Urinary bladder (tissue), 4 donors: ENCODE data around the gene KY. TPM values are rescaled to one million over a fixed set of nuclear protein-coding genes. Genes with fewer than 3 reads are reported as not detected.

ENCODE experiments used
- DNase-seq: peaks from one replicate; pipeline ENCODE4 v3.0.0-alpha.2; 2015; ENCODE audit errors: extremely low spot score
- H3K27ac ChIP-seq: one replicate; pipeline ENCODE4 v1.5.1; 2013; ENCODE audit warnings: low read depth, mild to moderate bottlenecking, moderate library complexity
- H3K36me3 ChIP-seq: one replicate; pipeline ENCODE4 v1.6.1; 2013; ENCODE audit warnings: mild to moderate bottlenecking, moderate library complexity; ENCODE audit not compliant: insufficient read depth
- H3K4me1 ChIP-seq: one replicate; pipeline ENCODE4 v1.6.1; 2013; ENCODE audit warnings: mild to moderate bottlenecking, moderate library complexity; ENCODE audit not compliant: insufficient read depth
- H3K4me3 ChIP-seq: one replicate; pipeline ENCODE4 v1.5.1; 2013; ENCODE audit warnings: low read depth, low read length
- WGBS: extraction: QIAGEN DNeasy Blood & Tissue Kit; methylation state at CpG from one replicate; pipeline ENCODE4 v1.1.7; 2013; 5-methylcytosine and 5-hydroxymethylcytosine counted together
- polyA plus RNA-seq: library from polyadenylated mRNA; stranded (reverse); fragments of 200-250 nt; gene quantifications from one replicate; pipeline ENCODE4 v1.2.3, GENCODE V29; 2013
- total RNA-seq: library from RNA; depleted of rRNA; stranded (reverse); fragments of >200 nt; gene quantifications from one replicate; pipeline ENCODE4 v1.2.3, GENCODE V29; 2014
- donor health status: healthy with polysubstance abuse.
- donor health status: healthy.

Gene KY, protein sequence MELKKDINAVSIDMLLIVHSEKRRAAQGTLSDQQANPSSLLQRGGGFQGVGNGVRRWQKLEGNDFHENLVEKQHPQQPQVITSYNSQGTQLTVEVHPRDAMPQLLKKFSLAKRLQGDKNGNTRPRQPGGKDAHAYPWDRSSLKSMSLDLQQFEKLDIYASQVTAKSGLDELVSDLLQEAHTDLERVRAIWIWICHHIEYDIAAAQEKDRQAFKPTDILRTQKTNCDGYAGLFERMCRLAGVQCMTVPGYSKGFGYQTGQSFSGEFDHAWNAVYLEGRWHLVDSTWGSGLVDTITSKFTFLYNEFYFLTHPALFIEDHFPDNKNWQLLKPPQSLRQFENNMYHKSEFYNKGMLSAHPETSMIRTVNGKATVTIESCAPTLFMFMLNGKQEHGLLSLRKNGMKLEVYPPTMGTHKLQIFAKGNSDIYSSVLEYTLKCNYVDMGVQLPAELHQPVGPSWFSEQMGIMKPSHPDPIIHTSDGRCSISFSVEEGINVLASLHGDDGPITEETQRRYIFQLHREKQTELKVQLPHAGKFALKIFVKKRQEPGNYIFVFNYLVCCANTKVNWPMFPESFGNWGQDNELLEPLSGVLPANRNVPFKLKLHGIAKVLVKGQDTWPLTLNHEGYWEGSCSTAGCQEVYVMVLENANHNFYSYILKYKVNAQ
- total RNA-seq: 4.9 TPM
- 1.5 TPM for polyA plus RNA-seq

- no peaks in the 10 kb centered on the region for H3K36me3 ChIP-seq
- no peak within 1 kb of the TSS for H3K27ac ChIP-seq
- DNase-seq: no peak
- no peaks in the 10 kb centered on the region for H3K4me1 ChIP-seq
- peak within 1 kb of the TSS; percentile 42 for H3K4me3 ChIP-seq
- WGBS: 4% methylated on average over 77 of the region's 77 CpGs
Observed at GRCh38 chr3:134650431-134651346, at the start of gene KY. TSS of gene KY (minus strand) at chr3:134651022. CDS start at chr3:134650960, 62 bp downstream.

DNA sequence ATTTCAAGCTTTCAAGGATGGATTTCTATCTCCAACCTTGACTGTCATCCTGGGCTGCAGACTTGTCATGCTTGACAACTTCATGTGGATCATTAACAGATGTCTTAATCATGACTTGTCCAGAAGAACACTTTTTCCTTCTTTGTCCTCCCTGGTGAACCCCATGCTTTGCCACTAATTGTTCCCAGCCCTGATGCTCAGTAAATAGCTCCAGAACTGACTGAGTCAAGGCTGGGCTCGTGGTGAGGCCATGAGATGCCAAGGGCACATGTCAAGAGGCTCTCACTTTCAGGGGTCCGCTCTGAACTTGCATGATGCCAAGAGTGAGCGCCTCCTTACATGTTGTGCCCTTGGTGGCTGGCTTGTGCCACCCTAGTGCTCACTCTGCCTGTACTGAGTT, 48.9 kb upstream of the KY start:
- H3K4me3 ChIP-seq: no peak overlapping the region
- WGBS: 87% methylated on average over 3 of the region's 3 CpGs
- no peaks in the 10 kb centered on the region for H3K36me3 ChIP-seq
- DNase-seq: no peak
- no peaks in the 10 kb centered on the region for H3K4me1 ChIP-seq
- no peak overlapping the region for H3K27ac ChIP-seq

DNA sequence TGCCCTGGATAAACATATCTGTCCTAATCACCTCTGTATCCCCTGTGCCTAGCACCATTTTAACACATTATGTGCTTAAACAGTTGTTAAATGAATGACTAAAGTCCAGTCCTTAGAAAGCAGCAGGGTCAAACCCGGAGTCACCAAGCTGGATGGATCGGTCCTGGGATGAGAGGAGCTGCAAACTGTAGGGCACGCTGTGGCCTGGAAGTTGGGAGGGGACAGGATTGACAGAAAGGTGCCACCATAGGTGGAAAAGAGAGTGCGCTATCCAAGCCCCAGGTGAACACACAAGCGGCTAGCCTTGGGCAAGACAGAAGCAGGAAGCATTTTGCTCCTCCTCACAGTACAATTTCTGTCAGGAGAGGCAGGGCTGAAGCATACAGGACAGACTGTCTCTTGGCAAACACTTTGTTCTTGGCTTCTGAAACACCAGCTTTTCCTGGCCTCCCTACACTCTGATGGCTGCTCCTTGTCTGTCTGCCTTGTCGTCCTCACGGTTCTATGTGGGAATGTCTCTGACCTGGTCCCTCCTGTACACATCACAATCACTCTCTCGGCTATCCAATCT, 48.4 kb upstream of the KY start:
- WGBS: 77% methylated on average over 8 of the region's 8 CpGs

DNA sequence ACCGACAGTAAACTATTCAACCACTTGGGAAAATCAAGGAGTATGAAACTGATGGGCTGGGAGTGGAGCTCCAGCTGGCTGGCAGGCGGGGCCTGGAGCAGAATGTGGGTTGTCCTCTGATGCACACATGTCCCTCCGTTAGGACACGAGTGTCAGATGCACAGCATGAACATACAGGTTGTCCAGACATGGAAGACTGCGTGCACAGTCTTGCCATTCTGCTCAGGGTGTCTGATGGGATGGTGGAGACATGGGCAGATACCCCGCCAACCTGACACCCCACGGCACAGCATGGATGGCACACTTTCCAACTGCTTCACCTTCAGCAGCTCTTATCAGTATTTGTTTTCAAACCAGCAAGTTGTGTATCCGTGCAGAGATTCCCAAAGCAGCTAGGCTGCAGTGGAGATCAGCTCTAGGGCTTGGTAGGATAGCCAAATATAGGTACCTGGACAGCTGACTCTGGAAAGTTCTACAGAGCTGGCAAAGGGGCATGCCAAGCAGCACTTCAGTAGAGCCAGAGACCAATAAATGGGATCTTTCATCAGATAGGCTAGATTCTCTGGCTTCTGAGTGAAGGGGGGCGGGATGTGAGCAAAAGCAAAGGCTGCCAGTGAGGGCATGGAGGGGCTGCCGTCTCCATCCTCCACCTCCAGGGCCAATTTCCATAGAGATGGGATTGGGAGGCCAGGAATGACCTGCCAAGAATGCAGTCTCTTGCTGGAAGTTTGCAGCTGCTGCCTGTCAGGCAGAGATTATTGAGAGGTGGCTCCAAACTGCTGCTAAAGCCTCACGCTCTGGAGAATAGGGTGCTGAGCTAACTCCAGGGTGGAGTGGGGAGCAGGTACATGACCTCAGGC, 47.2 kb upstream of the KY start:
- 69% methylated on average over 11 of the region's 11 CpGs for WGBS
- no peaks in the 10 kb centered on the region for H3K4me1 ChIP-seq

More for the DNA sequence above, 48.4 kb upstream of the KY start:
- Histone ChIP-seq H3K36me3 (no peaks in the 10 kb centered on the region), H3K27ac (no peak overlapping the region), H3K4me3 (no peak overlapping the region), H3K4me1 (no peaks in the 10 kb centered on the region)
- DNase-seq: no peak

DNA sequence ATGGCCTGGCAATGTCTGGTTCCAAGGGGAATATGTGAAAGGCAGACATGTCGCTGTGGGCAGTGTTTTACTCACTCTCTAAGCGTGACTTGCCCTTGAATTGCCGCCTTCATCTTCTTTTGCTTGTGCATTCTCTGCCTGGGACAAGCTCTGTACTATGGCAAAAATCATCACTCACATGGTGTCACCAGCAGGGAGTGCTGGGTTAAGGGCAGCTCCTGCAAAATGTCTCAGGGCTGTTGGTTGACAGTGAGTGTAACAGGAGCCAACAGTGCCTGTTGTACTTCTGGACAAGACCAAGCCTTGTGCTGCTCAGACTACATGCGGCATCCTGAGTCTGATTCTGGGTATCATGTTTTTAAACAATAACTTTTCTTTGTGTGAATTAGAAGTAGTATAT, 45.3 kb upstream of the KY start:
- H3K27ac ChIP-seq: no peak overlapping the region
- H3K36me3 ChIP-seq: no peaks in the 10 kb centered on the region
- H3K4me3 ChIP-seq: no peak overlapping the region
- 89% methylated on average over 4 of the region's 4 CpGs for WGBS
- no peak for DNase-seq
- no peaks in the 10 kb centered on the region for H3K4me1 ChIP-seq

More for the DNA sequence above, 47.2 kb upstream of the KY start:
- Histone ChIP-seq H3K36me3 (no peaks in the 10 kb centered on the region), H3K27ac (no peak overlapping the region), H3K4me3 (no peak overlapping the region)
- DNase-seq: no peak

GRCh38 chr3:134694946-134695543, 44.2 kb upstream of the KY start:
- H3K27ac ChIP-seq: no peak overlapping the region
- 80% methylated on average over 7 of the region's 7 CpGs for WGBS
- H3K4me3 ChIP-seq: no peak overlapping the region
- no peaks in the 10 kb centered on the region for H3K4me1 ChIP-seq
- no peak for DNase-seq
- no peaks in the 10 kb centered on the region for H3K36me3 ChIP-seq

DNA sequence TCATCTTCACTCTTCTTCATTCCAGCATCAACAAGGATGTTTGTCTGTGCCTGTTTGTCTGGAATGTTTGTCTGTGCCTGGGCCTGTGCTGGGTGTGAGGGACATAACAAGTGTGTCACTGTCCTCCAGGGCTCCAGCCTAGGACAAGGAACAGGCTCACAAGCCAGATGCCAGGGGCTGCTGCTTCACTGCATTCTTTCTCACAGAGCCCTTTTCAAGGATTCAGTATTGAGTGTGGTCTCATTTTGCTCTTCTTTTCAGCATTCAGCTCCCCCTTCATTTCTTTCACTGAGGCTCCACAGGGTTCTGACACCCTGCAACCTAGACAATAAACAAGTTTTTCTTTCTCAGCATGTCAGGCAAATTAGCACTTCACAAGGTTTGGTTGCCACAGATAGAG, 43.6 kb upstream of the KY start:
- Histone ChIP-seq H3K36me3 (no peaks in the 10 kb centered on the region), H3K4me1 (no peaks in the 10 kb centered on the region), H3K27ac (no peak overlapping the region), H3K4me3 (no peak overlapping the region)
- no peak for DNase-seq

- H3K27ac ChIP-seq: no peak overlapping the region
- H3K36me3 ChIP-seq: no peaks in the 10 kb centered on the region
- H3K4me3 ChIP-seq: no peak overlapping the region
- no peaks in the 10 kb centered on the region for H3K4me1 ChIP-seq
- 78% methylated on average over 7 of the region's 7 CpGs for WGBS
- DNase-seq: no peak
Observed at GRCh38 chr3:134693804-134694203, 43.0 kb upstream of the KY start.

GRCh38 chr3:134693226-134693625, 42.4 kb upstream of the KY start:
- no peak for DNase-seq
- Histone ChIP-seq H3K27ac (no peak overlapping the region), H3K4me3 (no peak overlapping the region), H3K36me3 (no peaks in the 10 kb centered on the region), H3K4me1 (no peaks in the 10 kb centered on the region)
- WGBS: 79% methylated on average over 4 of the region's 4 CpGs

- Histone ChIP-seq H3K27ac (no peak overlapping the region), H3K36me3 (no peaks in the 10 kb centered on the region), H3K4me1 (no peaks in the 10 kb centered on the region), H3K4me3 (no peak overlapping the region)
- WGBS: 68% methylated on average over 1 of the region's 1 CpG
- DNase-seq: no peak
Observed at GRCh38 chr3:134690226-134690625, 39.4 kb upstream of the KY start.

DNA sequence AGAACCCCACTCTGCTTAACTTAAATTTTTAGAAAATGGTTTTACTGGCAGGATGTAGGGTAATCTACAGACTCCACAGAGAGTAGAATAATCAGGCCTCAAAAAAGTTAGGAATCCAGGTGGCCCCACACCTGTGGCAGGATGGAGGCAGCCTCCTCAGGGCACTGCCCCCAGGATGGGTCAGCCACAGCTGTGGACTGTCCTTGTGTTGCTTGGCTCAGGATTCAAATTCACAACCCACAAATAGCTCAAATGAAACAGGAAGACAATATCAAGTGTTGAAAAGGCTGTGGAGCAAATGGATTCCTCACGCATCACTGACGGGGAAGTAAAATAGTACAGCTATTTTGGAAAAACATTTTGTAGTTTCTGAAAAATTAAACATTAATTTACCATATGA, 36.8 kb upstream of the KY start:
- H3K27ac ChIP-seq: no peak overlapping the region
- H3K4me1 ChIP-seq: no peaks in the 10 kb centered on the region
- H3K4me3 ChIP-seq: no peak overlapping the region
- WGBS: 88% methylated on average over 2 of the region's 2 CpGs
- DNase-seq: no peak
- no peaks in the 10 kb centered on the region for H3K36me3 ChIP-seq

DNA sequence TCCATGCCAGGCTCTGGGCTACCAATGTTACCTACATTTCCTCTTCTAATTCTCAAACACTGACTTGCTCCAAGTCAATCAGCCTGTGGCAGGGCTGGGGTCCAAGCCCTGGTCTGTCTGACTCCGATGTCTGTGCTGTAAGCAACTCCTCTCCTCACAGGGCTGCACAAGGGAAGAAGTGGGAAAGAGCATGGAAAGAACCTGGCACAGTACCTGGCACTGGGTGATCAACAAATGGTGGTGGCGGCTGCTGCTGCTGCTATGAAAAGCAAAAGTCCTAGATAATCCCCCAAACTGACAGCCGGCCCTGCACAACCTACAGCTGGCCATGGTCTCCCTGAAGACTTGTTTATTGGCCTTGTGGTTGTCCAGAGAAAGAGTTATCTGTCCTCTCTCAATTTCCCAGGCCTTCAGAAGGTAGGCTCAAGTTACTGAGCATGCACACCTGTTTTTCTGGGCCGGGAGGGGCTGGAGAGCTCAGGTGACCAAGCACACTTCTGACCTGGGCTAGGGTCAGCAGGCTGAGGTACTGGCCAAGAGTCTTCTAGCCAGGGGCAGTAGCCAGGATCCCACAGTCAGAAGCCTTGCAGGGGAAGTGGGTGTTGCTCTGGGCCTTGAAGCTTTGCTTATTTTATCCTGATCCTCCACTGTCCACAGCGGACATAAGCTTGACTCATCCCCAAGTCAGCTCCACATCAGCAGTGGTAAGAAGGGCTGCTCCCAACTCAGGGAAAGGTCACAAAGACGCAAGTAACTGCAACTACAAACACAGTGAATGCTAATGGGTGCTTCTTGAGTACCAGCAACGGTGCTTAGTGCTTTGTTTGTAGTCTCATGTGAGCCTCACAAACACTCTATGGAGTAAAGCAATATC, 35.3 kb upstream of the KY start:
- H3K27ac ChIP-seq: no peak overlapping the region
- 50% methylated on average over 7 of the region's 7 CpGs for WGBS

More for the DNA sequence above, 35.3 kb upstream of the KY start:
- Histone ChIP-seq H3K36me3 (no peaks in the 10 kb centered on the region), H3K4me1 (no peaks in the 10 kb centered on the region), H3K4me3 (no peak overlapping the region)
- no peak for DNase-seq
